ENCODE results near the gene TLR3. TPM values are rescaled to one million over a fixed set of nuclear protein-coding genes. Genes with fewer than 3 reads are reported as not detected.

Gene TLR3
- total RNA-seq, 3 donors from 2014 or later (not counting 1 experiment from before 2014, with no cell fraction given) = 4.9 to 9.5 (median 8.3) TPM

DNA sequence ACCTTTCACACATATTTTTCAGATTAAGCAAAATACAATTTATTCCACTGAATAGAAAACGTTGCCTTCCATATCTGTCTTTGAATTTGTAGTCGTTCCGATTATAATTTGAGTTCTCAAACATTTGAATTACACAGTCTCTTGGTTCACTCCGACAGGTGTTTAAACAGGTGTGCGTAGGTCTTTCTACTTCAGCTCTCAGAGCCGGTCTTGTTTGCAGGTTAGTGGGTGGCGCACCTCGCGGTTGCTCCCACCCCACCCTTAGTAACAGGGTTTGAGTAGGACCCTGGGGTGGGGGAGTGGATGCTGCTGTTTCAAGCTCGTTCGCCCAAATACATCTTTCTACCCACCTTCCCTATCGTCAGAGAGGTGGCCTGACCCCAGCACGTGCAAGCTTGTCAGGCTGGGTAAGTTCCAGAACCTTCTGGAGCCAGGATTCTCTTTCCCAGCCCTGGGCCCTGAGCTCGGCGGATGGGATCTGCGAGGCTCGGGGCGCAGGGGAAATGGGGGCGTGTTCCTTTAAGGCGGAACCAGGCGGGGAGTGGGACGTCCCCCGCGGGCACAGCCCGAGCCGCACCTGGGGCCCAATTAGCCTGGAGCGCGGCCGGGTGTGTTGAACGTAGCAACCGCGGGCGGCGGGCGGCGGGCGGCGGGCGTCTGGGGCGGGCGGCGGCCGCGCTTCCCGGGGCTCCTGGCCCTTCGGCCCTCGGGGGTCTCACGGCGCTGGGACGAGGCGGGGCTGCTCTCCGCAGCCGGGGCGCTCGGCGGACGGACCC is 35.3 kb downstream of the TLR3 start, which contains the start of gene FAM149A:
TSS of gene FAM149A (plus strand) at position 591 of the 776 bp plus-strand sequence.
- H3K4me1 Mint-ChIP-seq = peaks cover 4 to 5% of the 10 kb centered on the region in 2 donors
- H3K36me3 ChIP-seq (ENCODE audit: control insufficient read depth, insufficient read depth, low read length) = no peaks in the 10 kb centered on the region
- no peak within 1 kb of the TSS for H3K27ac ChIP-seq (ENCODE audit: low read length)
- DNase-seq = peak; percentile 20 to 54
- peak within 1 kb of the TSS; percentile 85 for H3K4me3 Mint-ChIP-seq
- WGBS (ENCODE audit: insufficient coverage) = 11% methylated on average over 51 of the region's 57 CpGs
- peaks cover 12% of the 10 kb centered on the region for H3K4me1 ChIP-seq (ENCODE audit: control insufficient read depth, insufficient read depth, low read length)
- H3K9me3 ChIP-seq (ENCODE audit: control insufficient read depth, insufficient read depth, low read length) = no peaks in the 10 kb centered on the region
- peaks cover 38 to 53% of the 10 kb centered on the region in 2 donors for H3K27me3 Mint-ChIP-seq (ENCODE audit: low read depth in 2 of 2)
- TF ChIP-seq CTCF (IDR thresholded peaks at IDR 0.05) = no peak
- intact Hi-C loops (cut with micrococcal nuclease) = no loop called here
- no peaks in the 10 kb centered on the region for H3K36me3 Mint-ChIP-seq
- H3K27me3 ChIP-seq (ENCODE audit: control insufficient read depth, insufficient read depth, low read length) = peaks cover 19% of the 10 kb centered on the region
- ATAC-seq = peak; percentile 45 to 87 (median 77)
- H3K4me3 ChIP-seq (ENCODE audit: low read length) = no peak within 1 kb of the TSS
- no peak within 1 kb of the TSS for H3K27ac Mint-ChIP-seq
- H3K9me3 Mint-ChIP-seq = no peaks in the 10 kb centered on the region

DNA sequence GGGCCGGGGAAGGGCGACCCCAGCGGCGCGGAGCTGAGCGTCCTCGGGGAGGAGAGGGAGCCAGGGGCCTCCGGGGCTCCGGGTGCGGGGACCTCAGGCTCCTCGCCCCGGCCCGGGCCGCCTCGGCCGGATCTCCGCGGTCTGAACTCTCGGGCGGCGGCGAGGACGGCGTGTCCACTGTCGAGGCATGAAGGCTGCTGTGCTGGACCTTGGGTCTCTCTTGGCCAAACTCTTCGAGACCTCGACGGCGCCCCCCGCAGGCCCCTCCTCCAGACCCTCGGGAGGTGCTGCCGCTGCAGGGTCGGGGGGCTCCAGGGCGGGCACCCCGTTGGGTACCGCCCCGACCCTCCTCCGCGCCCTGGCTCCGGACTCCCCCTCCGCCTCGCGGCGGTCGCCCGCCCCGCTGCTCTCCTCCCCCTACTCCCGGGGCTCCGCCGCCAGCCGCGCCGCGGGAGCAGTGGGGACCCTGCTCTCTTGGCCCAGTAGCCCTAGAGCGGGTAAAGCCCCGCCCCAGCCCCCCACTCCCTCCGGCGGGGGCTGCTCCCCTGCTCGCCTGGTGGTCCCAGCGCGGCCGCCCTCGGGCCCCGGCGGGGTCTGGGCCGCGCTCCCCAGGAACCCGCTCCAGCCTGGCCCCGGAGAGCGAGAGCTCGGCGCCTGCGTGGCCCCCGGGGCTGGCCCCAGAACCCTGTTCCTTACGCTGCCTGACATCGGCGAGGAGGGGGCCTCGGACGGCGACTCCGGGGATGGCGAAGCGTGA is 36.1 kb downstream of the TLR3 start:
- no peak for TF ChIP-seq CTCF (IDR thresholded peaks at IDR 0.05)
- Mint-ChIP-seq H3K4me1 (peaks cover 4 to 5% of the 10 kb centered on the region in 2 donors), H3K27me3 (ENCODE audit: low read depth in 2 of 2) (peaks cover 38 to 54% of the 10 kb centered on the region in 2 donors), H3K27ac (no peak overlapping the region), H3K4me3 (peak overlapping the region; percentile 85), H3K9me3 (no peaks in the 10 kb centered on the region), H3K36me3 (no peaks in the 10 kb centered on the region)
- intact Hi-C loops (cut with micrococcal nuclease) = no loop called here
- H3K27me3 ChIP-seq (ENCODE audit: control insufficient read depth, insufficient read depth, low read length) = peaks cover 19% of the 10 kb centered on the region
- no peak overlapping the region for H3K4me3 ChIP-seq (ENCODE audit: low read length)
- no peaks in the 10 kb centered on the region for H3K36me3 ChIP-seq (ENCODE audit: control insufficient read depth, insufficient read depth, low read length)
- H3K27ac ChIP-seq (ENCODE audit: low read length) = no peak overlapping the region
- peaks cover 12% of the 10 kb centered on the region for H3K4me1 ChIP-seq (ENCODE audit: control insufficient read depth, insufficient read depth, low read length)
- 1% methylated on average over 83 of the region's 83 CpGs for WGBS (ENCODE audit: insufficient coverage)
- peak in 1 of 2 donors; percentile 13 for DNase-seq
- no peaks in the 10 kb centered on the region for H3K9me3 ChIP-seq (ENCODE audit: control insufficient read depth, insufficient read depth, low read length)
- peak; percentile 26 to 59 (median 29) for ATAC-seq

DNA sequence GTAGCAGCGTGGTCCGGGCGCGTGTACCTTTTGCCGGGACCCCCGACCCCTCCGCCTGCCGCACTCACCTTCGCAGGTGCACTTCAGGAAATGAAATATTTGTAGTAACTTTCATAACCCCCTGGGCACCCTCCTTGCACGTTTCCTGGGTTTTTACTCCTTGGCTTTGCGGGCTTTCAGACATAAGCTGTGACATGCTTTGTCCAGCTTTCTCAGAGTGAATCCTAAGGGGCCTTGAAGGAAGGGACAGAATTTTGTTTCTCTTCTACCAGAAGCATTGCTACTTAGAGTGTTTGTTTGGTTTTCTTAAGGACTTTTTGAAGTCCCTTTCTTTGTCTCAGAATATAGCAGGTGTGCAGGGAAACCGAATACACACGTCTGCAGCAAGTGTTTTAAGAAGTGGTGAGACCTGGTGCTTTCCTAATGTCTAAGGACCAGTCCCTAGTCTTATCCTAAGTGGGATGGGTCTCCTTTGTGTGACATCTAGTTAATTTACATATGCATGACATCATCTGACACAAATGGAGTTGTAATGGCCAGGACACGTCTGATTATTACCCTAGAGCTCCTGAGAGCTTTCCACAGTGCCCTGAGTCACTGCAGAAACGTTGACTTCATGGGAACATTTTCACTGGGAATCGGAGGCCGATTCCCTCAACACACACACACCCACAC is 36.8 kb downstream of the TLR3 start:
- Histone ChIP-seq H3K4me1 (ENCODE audit: control insufficient read depth, insufficient read depth, low read length) (peaks cover 12% of the 10 kb centered on the region), H3K4me3 (ENCODE audit: low read length) (no peak overlapping the region), H3K27ac (ENCODE audit: low read length) (no peak overlapping the region), H3K9me3 (ENCODE audit: control insufficient read depth, insufficient read depth, low read length) (no peaks in the 10 kb centered on the region), H3K36me3 (ENCODE audit: control insufficient read depth, insufficient read depth, low read length) (no peaks in the 10 kb centered on the region), H3K27me3 (ENCODE audit: control insufficient read depth, insufficient read depth, low read length) (peaks cover 19% of the 10 kb centered on the region)
- TF ChIP-seq CTCF (IDR thresholded peaks at IDR 0.05) = no peak
- ATAC-seq = no peak
- peaks cover 4 to 5% of the 10 kb centered on the region in 2 donors for H3K4me1 Mint-ChIP-seq
- H3K36me3 Mint-ChIP-seq = no peaks in the 10 kb centered on the region
- peak in 1 of 2 donors; percentile 7 for DNase-seq
- 30% methylated on average over 17 of the region's 17 CpGs for WGBS (ENCODE audit: insufficient coverage)
- H3K27me3 Mint-ChIP-seq (ENCODE audit: low read depth in 2 of 2) = peaks cover 38 to 54% of the 10 kb centered on the region in 2 donors
- H3K9me3 Mint-ChIP-seq = no peaks in the 10 kb centered on the region
- peak overlapping the region; percentile 85 for H3K4me3 Mint-ChIP-seq
- peak overlapping the region in 1 of 2 donors; percentile 9 for H3K27ac Mint-ChIP-seq
- intact Hi-C loops (cut with micrococcal nuclease) = no loop called here
